GM23338 (cell line): ENCODE measurements around the gene NOL3. TPM values are rescaled to one million over a fixed set of nuclear protein-coding genes. Genes with fewer than 3 reads are reported as not detected.
"Not testable (repeated sequence)": the region's sequence is repeated elsewhere in the genome, so short reads cannot be mapped to it uniquely, and the experiment has no call there.

Experiments used
- ATAC-seq: fragments of 200-7000 bp; cut with Tn5 transposase; 3 replicates; pipeline ENCODE4 v1.9.1; 2020
- DNase-seq: peaks from one replicate; pipeline ENCODE4 v3.0.0-alpha.2; 2015; ENCODE audit warnings: low spot score
- H2AFZ ChIP-seq: fragments of 200-600 bp; sonication (generic); 2 replicates; pipeline ENCODE4 v1.8.0; 2016; ENCODE audit warnings: antibody characterized with exemption, mild to moderate bottlenecking, moderate library complexity
- H3F3A ChIP-seq: fragments of 200-600 bp; sonication (generic); replicated peaks from 2 replicates; pipeline ENCODE4 v1.8.0; 2017; ENCODE audit warnings: antibody characterized with exemption, mixed run types, low read depth
- H3K27ac ChIP-seq: fragments of 200-600 bp; sonication (generic); 2 replicates; pipeline ENCODE4 v1.6.1; 2016; ENCODE audit warnings: low read depth
- H3K27me3 ChIP-seq: fragments of 200-600 bp; sonication (generic); 2 replicates; pipeline ENCODE4 v1.8.0; 2016; ENCODE audit warnings: mild to moderate bottlenecking, mixed run types, moderate library complexity; ENCODE audit not compliant: insufficient read depth
- H3K36me3 ChIP-seq: fragments of 200-600 bp; sonication (generic); 2 replicates; pipeline ENCODE4 v1.8.0; 2016; ENCODE audit warnings: mild to moderate bottlenecking; ENCODE audit not compliant: insufficient read depth
- H3K4me1 ChIP-seq: fragments of 200-600 bp; sonication (generic); 2 replicates; pipeline ENCODE4 v1.8.0; 2016; ENCODE audit warnings: mild to moderate bottlenecking, moderate library complexity; ENCODE audit not compliant: insufficient read depth
- H3K4me2 ChIP-seq: fragments of 200-600 bp; sonication (generic); 2 replicates; pipeline ENCODE4 v1.7.1; 2017; ENCODE audit warnings: mixed run types
- H3K4me3 ChIP-seq: fragments of 200-600 bp; sonication (generic); 2 replicates; pipeline ENCODE4 v1.6.1; 2016; ENCODE audit warnings: mixed run types
- H3K79me2 ChIP-seq: fragments of 200-600 bp; sonication (generic); replicated peaks from 2 replicates; pipeline ENCODE4 v1.8.0; 2017; ENCODE audit warnings: mild to moderate bottlenecking; ENCODE audit not compliant: insufficient read depth
- H3K9me2 ChIP-seq: fragments of 200-600 bp; sonication (generic); 2 replicates; pipeline ENCODE4 v1.8.0; 2017; ENCODE audit not compliant: insufficient read depth
- H4K20me1 ChIP-seq: fragments of 200-600 bp; sonication (generic); replicated peaks from 2 replicates; pipeline ENCODE4 v1.8.0; 2017; ENCODE audit warnings: mild to moderate bottlenecking; ENCODE audit not compliant: insufficient read depth
- H3K27ac Mint-ChIP-seq: 2 replicates; pipeline ENCODE4 v1.8.0; 2020; ENCODE audit warnings: inconsistent platforms, mild to moderate bottlenecking, moderate library complexity, mixed read lengths
- H3K27me3 Mint-ChIP-seq: 3 replicates; pipeline ENCODE4 v1.8.0; 2022; ENCODE audit warnings: low read depth, mild to moderate bottlenecking, moderate library complexity, mixed read lengths, inconsistent platforms; ENCODE audit not compliant: insufficient read depth, poor library complexity
- H3K36me3 Mint-ChIP-seq: 3 replicates; pipeline ENCODE4 v1.8.0; 2021; ENCODE audit warnings: low read depth, mild to moderate bottlenecking, inconsistent platforms, moderate library complexity, mixed read lengths
- H3K4me1 Mint-ChIP-seq: 3 replicates; pipeline ENCODE4 v1.8.0; 2020; ENCODE audit warnings: mild to moderate bottlenecking, inconsistent platforms, mixed read lengths
- H3K4me3 Mint-ChIP-seq: 3 replicates; pipeline ENCODE4 v1.8.0; 2021; ENCODE audit warnings: moderate library complexity, mild to moderate bottlenecking, inconsistent platforms, mixed read lengths
- H3K9me3 Mint-ChIP-seq: 3 replicates; pipeline ENCODE4 v1.8.0; 2020; ENCODE audit warnings: moderate library complexity, mild to moderate bottlenecking, inconsistent platforms, mixed read lengths
- POLR2AphosphoS5 ChIP-seq: IDR thresholded peaks from 2 replicates; pipeline ENCODE4 v1.6.1; 2016; ENCODE audit warnings: antibody characterized with exemption, low read depth
- ZNF331 ChIP-seq: fragments of 250-450 bp; sonication (Bioruptor Pico); IDR thresholded peaks from 2 replicates; pipeline ENCODE4 v1.5.0; 2020; ENCODE audit warnings: low read depth, mild to moderate bottlenecking, moderate library complexity
- ZNF462 ChIP-seq: fragments of 250-450 bp; sonication (Bioruptor Pico); IDR thresholded peaks from 2 replicates; pipeline ENCODE4 v1.5.0; 2020; ENCODE audit warnings: mild to moderate bottlenecking, moderate library complexity
- long read RNA-seq: library from polyadenylated mRNA; unstranded; transcript quantifications from one replicate; pipeline ENCODE4 v2.0.0, GENCODE V29; 2020; ENCODE audit not compliant: unreplicated experiment
- polyA plus RNA-seq: library from polyadenylated mRNA; unstranded; fragments of >200 nt; fragmentation: Nextera tagmentation; extraction: Ambion mirVana; gene quantifications from 2 replicates; pipeline ENCODE4 v1.2.1, GENCODE V29; 2016
- total RNA-seq: library from RNA; depleted of rRNA; stranded (reverse); fragments of >200 nt; shearing (Covaris generic); gene quantifications from 2 replicates; pipeline ENCODE4 v1.2.3, GENCODE V29; 2014; rRNA removed
- TF ChIP-seq, protein P1 (sequence below): IDR thresholded peaks from one replicate; pipeline ENCODE4 v1.6.1; 2018; ENCODE audit warnings: antibody characterized with exemption; ENCODE audit not compliant: unreplicated experiment

Gene NOL3
- total RNA-seq (0.27 and 3.3 TPM in 2 replicates), polyA plus RNA-seq (2.7 and 4.0 TPM in 2 replicates)
- long read RNA-seq, partial matches to known transcripts = 2 of 4 reads
- long read RNA-seq, other reads (novel, unspliced or antisense) = 1 of 4 reads

GRCh38 chr16:67170168-67170948, at the start of gene NOL3:
Gene NOL3, plus strand, starts transcription at chr16:67170538.
- H3K9me3 Mint-ChIP-seq = no peaks in the 10 kb centered on the region; the same call in 2 of the 3 replicates
- TF ChIP-seq POLR2AphosphoS5 = 0 out of 2 replicates have a peak, but pooled peaks have one; percentile 29
- no peak for TF ChIP-seq ZNF331 (CRISPR knock-in tag)
- TF ChIP-seq, protein P1, sequence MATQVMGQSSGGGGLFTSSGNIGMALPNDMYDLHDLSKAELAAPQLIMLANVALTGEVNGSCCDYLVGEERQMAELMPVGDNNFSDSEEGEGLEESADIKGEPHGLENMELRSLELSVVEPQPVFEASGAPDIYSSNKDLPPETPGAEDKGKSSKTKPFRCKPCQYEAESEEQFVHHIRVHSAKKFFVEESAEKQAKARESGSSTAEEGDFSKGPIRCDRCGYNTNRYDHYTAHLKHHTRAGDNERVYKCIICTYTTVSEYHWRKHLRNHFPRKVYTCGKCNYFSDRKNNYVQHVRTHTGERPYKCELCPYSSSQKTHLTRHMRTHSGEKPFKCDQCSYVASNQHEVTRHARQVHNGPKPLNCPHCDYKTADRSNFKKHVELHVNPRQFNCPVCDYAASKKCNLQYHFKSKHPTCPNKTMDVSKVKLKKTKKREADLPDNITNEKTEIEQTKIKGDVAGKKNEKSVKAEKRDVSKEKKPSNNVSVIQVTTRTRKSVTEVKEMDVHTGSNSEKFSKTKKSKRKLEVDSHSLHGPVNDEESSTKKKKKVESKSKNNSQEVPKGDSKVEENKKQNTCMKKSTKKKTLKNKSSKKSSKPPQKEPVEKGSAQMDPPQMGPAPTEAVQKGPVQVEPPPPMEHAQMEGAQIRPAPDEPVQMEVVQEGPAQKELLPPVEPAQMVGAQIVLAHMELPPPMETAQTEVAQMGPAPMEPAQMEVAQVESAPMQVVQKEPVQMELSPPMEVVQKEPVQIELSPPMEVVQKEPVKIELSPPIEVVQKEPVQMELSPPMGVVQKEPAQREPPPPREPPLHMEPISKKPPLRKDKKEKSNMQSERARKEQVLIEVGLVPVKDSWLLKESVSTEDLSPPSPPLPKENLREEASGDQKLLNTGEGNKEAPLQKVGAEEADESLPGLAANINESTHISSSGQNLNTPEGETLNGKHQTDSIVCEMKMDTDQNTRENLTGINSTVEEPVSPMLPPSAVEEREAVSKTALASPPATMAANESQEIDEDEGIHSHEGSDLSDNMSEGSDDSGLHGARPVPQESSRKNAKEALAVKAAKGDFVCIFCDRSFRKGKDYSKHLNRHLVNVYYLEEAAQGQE = no peak
- TF ChIP-seq ZNF462 (CRISPR knock-in tag) = no peak
- H3K27ac Mint-ChIP-seq = no peak within 1 kb of the TSS
- no peaks in the 10 kb centered on the region; the same call in 2 of the 3 replicates for H3K36me3 Mint-ChIP-seq
- Histone ChIP-seq H3K79me2 (no peaks in the 10 kb centered on the region), H3K4me1 (peaks cover 30% of the 10 kb centered on the region), H3K9me2 (no peaks in the 10 kb centered on the region), H4K20me1 (peaks cover 9% of the 10 kb centered on the region), H3K4me2 (peak within 1 kb of the TSS; percentile 97), H3K27ac (no peak within 1 kb of the TSS), H3K36me3 (no peaks in the 10 kb centered on the region), H3F3A (peaks cover 22% of the 10 kb centered on the region; the same call in 1 of the 2 replicates), H3K27me3 (peaks cover 97% of the 10 kb centered on the region), H2AFZ (peak within 1 kb of the TSS; percentile 94), H3K4me3 (peak within 1 kb of the TSS; percentile 69)
- ATAC-seq (peak; percentile 30), DNase-seq (peak; percentile 87)
- H3K4me3 Mint-ChIP-seq = peak within 1 kb of the TSS; percentile 79
- H3K27me3 Mint-ChIP-seq = peaks cover 94% of the 10 kb centered on the region
- H3K4me1 Mint-ChIP-seq = peaks cover 41% of the 10 kb centered on the region

DNA sequence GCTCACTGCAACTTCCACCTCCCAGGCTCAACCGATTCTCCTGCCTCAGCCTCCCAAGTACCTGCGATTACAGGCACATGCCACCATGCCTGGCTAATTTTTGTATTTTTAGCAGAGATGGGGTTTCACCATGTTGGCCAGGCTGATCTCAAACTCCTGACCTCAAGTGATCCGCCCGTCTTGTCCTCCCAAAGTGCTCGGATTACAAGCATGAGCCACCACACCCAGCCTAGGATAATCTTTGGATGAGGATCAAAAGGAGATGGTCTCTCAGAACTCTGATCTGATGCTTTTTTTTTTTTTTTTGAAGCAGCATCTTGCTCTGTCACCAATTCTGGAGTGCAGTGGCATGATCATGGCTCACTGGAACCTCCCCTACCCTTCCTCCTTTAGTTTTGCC, 47.5 kb upstream of the NOL3 start:
- peaks cover 24% of the 10 kb centered on the region for H3K36me3 Mint-ChIP-seq
- H3K4me1 ChIP-seq, H3K27ac ChIP-seq: not testable (repeated sequence)

More for the DNA sequence above, 47.5 kb upstream of the NOL3 start:
- not testable (repeated sequence) for H3K27me3 ChIP-seq, H3K4me2 ChIP-seq, DNase-seq, H3K36me3 ChIP-seq, H3F3A ChIP-seq, ATAC-seq, H3K9me3 Mint-ChIP-seq, H3K27ac Mint-ChIP-seq, H3K4me3 ChIP-seq, H2AFZ ChIP-seq, H3K4me1 Mint-ChIP-seq, H3K4me3 Mint-ChIP-seq, H4K20me1 ChIP-seq, H3K27me3 Mint-ChIP-seq, H3K9me2 ChIP-seq, H3K79me2 ChIP-seq
